Astrocyte of the cerebellum (primary cell): Measurements from ENCODE around the gene ACP6.

ENCODE experiments used
- DNase-seq: peaks from one replicate; pipeline ENCODE4 v3.0.0-alpha.2; 2011; ENCODE audit warnings: low read depth
- H3K4me3 ChIP-seq: 2 replicates; pipeline ENCODE4 v1.5.1; 2011; ENCODE audit warnings: mild to moderate bottlenecking, low read depth, low read length, moderate library complexity
- CTCF ChIP-seq: IDR thresholded peaks from 2 replicates; pipeline ENCODE4 v1.5.1; 2012; ENCODE audit warnings: low read length, low read depth, moderate library complexity, mild to moderate bottlenecking; ENCODE audit errors: missing control alignments
- in situ Hi-C: cut with HindIII; loops from 2 replicates; pipeline ENCODE4 v1.10.0; 2017; ENCODE audit warnings: low sequenced_read_pairs

Gene ACP6

GRCh38 chr1:147651466-147651865, 18.9 kb downstream of the ACP6 start:
- TF ChIP-seq CTCF, result no peak
- in situ Hi-C loops, result no loop called here
- DNase-seq, result no peak
- H3K4me3 ChIP-seq, result no peak overlapping the region

- no peak overlapping the region for H3K4me3 ChIP-seq
- DNase-seq, result no peak
- no peak for TF ChIP-seq CTCF
- in situ Hi-C loops, result no loop called here
These were observed 21.4 kb downstream of the ACP6 start for GRCh38 chr1:147648933-147649332.

GRCh38 chr1:147647796-147648633, 22.3 kb downstream of the ACP6 start:
- H3K4me3 ChIP-seq, result no peak overlapping the region
- no peak for TF ChIP-seq CTCF
- in situ Hi-C loops, result no loop called here
- no peak for DNase-seq

- H3K4me3 ChIP-seq, result no peak overlapping the region
- TF ChIP-seq CTCF, result no peak
- in situ Hi-C loops, result no loop called here
- no peak for DNase-seq
These were observed 26.4 kb downstream of the ACP6 start for GRCh38 chr1:147643974-147644373.

GRCh38 chr1:147641695-147642592, 28.4 kb downstream of the ACP6 start:
- no peak for DNase-seq
- no peak overlapping the region for H3K4me3 ChIP-seq
- peak; percentile 91 for TF ChIP-seq CTCF
- in situ Hi-C loops, result no loop called here

GRCh38 chr1:147641291-147641690, 29.0 kb downstream of the ACP6 start:
- in situ Hi-C loops, result no loop called here
- no peak for TF ChIP-seq CTCF
- no peak for DNase-seq
- no peak overlapping the region for H3K4me3 ChIP-seq
